OCI-LY7 (cell line): ENCODE data around the gene COL9A1. TPM values are rescaled to one million over a fixed set of nuclear protein-coding genes. Genes with fewer than 3 reads are reported as not detected.
"Not testable (repeated sequence)": the region's sequence is repeated elsewhere in the genome, so short reads cannot be mapped to it uniquely, and the experiment has no call there.

Source experiments
- BruUV-seq: library from RNA; stranded (reverse); fragments of 400-500 nt; replicated peaks from 2 replicates; lab custom pipeline; 2021; lab: Mats Ljungman, UMichigan
- CTCF ChIA-PET: fragments of 300-600 bp; sonication (Branson Sonifier 250); formaldehyde crosslinking; loops from one replicate; lab custom pipeline; 2022; ENCODE audit warnings: antibody characterized with exemption; ENCODE audit not compliant: unreplicated experiment; lab: Charles Lee
- POLR2A ChIA-PET: fragments of 300-600 bp; sonication (Branson Sonifier 250); formaldehyde crosslinking; loops from one replicate; lab custom pipeline; 2022; ENCODE audit warnings: antibody characterized with exemption; lab: Charles Lee
- DNase-seq: peaks from one replicate; pipeline ENCODE4 v3.0.0-alpha.2; 2015; ENCODE audit warnings: low spot score
- H2AFZ ChIP-seq: fragments of 200-600 bp; sonication (generic), shearing (Covaris generic); 2 replicates; pipeline ENCODE4 v1.6.1; 2014; ENCODE audit warnings: mild to moderate bottlenecking, antibody characterized with exemption, low read length, moderate library complexity
- H3K27ac ChIP-seq: fragments of 200-600 bp; sonication (generic); 2 replicates; pipeline ENCODE4 v1.5.1; 2014; ENCODE audit warnings: mixed run types, low read depth, mild to moderate bottlenecking, moderate library complexity, low read length, inconsistent platforms; ENCODE audit not compliant: poor library complexity, severe bottlenecking
- H3K36me3 ChIP-seq: fragments of 200-600 bp; sonication (generic); 2 replicates; pipeline ENCODE4 v1.6.1; 2014; ENCODE audit warnings: mild to moderate bottlenecking, antibody characterized with exemption, low read length, moderate library complexity, mixed read lengths; ENCODE audit not compliant: insufficient read depth
- H3K4me1 ChIP-seq: fragments of 200-600 bp; sonication (generic); 2 replicates; pipeline ENCODE4 v1.5.1; 2014; ENCODE audit warnings: mild to moderate bottlenecking, low read length; ENCODE audit not compliant: insufficient read depth, poor library complexity, severe bottlenecking
- H3K4me2 ChIP-seq: fragments of 200-600 bp; sonication (generic); 2 replicates; pipeline ENCODE4 v1.6.1; 2014; ENCODE audit warnings: mild to moderate bottlenecking, low read length
- H3K4me3 ChIP-seq: fragments of 200-600 bp; sonication (generic); 2 replicates; pipeline ENCODE4 v1.5.1; 2014; ENCODE audit warnings: mild to moderate bottlenecking, low read depth, low read length; ENCODE audit not compliant: poor library complexity, severe bottlenecking
- H3K79me2 ChIP-seq: fragments of 200-600 bp; sonication (generic); 2 replicates; pipeline ENCODE4 v1.6.1; 2016; ENCODE audit warnings: low read depth, mild to moderate bottlenecking, low read length, moderate library complexity, mixed read lengths; ENCODE audit not compliant: insufficient read depth
- H3K9me2 ChIP-seq: fragments of 200-600 bp; sonication (generic); 2 replicates; pipeline ENCODE4 v1.6.1; 2016; ENCODE audit warnings: mild to moderate bottlenecking, low read length, mixed read lengths; ENCODE audit not compliant: insufficient read depth
- H3K9me3 ChIP-seq: fragments of 200-600 bp; sonication (generic); 2 replicates; pipeline ENCODE4 v1.6.1; 2014; ENCODE audit warnings: mild to moderate bottlenecking, mixed run types, low read length, mixed read lengths
- H4K20me1 ChIP-seq: fragments of 200-600 bp; sonication (generic); 2 replicates; pipeline ENCODE4 v1.6.1; 2014; ENCODE audit warnings: mild to moderate bottlenecking, antibody characterized with exemption, low read length, moderate library complexity, mixed read lengths; ENCODE audit not compliant: insufficient read depth
- EZH2phosphoT487 ChIP-seq: fragments of 200-600 bp; sonication (generic); IDR thresholded peaks from 2 replicates; pipeline ENCODE4 v1.6.1; 2018; ENCODE audit warnings: low read depth, borderline replicate concordance, mild to moderate bottlenecking, mixed run types, antibody characterized with exemption, low read length, moderate library complexity, mixed read lengths
- intact Hi-C: fragments of 100-400 bp; cut with micrococcal nuclease; formaldehyde crosslinking; loops from one replicate; pipeline ENCODE4 v1.10.0; 2022; ENCODE audit not compliant: unreplicated experiment
- total RNA-seq, 2 experiments: library from RNA; depleted of rRNA in 1 of 2; stranded (reverse); fragments of >200 nt in 1 of 2; shearing (Covaris generic) in 1 of 2; gene quantifications; 2 replicates each; pipeline ENCODE4 v1.2.3, GENCODE V29; 2014 to 2022
- TF ChIP-seq, protein P1 (sequence below): fragments of 200-600 bp; sonication (generic); conservative IDR thresholded peaks from 2 replicates; pipeline ENCODE4 v1.5.1; 2014; ENCODE audit warnings: mild to moderate bottlenecking, antibody characterized with exemption, low read length, moderate library complexity, mixed read lengths

Gene COL9A1
- total RNA-seq, 2 experiments from 2014 or later: not detected

DNA sequence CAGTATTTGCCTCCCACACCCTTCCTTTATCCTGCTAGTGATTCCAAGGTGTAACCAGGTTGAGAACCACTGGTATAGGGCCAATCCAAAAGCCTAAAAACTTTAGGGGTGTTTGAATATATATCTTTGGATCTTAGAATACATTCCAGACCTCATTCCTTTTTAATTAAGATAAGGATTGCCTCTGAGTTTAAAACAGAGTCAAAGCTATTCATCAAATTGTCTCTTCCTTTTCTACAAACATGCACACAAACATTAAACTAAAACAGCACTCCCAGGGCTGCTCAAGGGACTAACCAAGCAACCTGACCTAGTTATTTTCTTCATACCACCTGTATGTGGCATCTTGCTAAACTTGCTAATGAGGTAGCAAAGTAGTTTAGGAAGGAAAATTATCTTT lies 22.1 kb upstream of the COL9A1 start:
- Histone ChIP-seq H3K36me3 (no peaks in the 10 kb centered on the region), H3K79me2 (no peaks in the 10 kb centered on the region), H4K20me1 (no peaks in the 10 kb centered on the region), H3K4me2 (no peak overlapping the region), H3K4me3 (no peak overlapping the region), H2AFZ (no peak overlapping the region), H3K9me2 (no peaks in the 10 kb centered on the region), H3K9me3 (no peaks in the 10 kb centered on the region), H3K27ac (no peak overlapping the region), H3K4me1 (no peaks in the 10 kb centered on the region)
- CTCF ChIA-PET: no interaction called here
- TF ChIP-seq, protein P1, sequence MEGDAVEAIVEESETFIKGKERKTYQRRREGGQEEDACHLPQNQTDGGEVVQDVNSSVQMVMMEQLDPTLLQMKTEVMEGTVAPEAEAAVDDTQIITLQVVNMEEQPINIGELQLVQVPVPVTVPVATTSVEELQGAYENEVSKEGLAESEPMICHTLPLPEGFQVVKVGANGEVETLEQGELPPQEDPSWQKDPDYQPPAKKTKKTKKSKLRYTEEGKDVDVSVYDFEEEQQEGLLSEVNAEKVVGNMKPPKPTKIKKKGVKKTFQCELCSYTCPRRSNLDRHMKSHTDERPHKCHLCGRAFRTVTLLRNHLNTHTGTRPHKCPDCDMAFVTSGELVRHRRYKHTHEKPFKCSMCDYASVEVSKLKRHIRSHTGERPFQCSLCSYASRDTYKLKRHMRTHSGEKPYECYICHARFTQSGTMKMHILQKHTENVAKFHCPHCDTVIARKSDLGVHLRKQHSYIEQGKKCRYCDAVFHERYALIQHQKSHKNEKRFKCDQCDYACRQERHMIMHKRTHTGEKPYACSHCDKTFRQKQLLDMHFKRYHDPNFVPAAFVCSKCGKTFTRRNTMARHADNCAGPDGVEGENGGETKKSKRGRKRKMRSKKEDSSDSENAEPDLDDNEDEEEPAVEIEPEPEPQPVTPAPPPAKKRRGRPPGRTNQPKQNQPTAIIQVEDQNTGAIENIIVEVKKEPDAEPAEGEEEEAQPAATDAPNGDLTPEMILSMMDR: no peak
- TF ChIP-seq EZH2phosphoT487: no peak
- intact Hi-C loops: no loop called here
- BruUV-seq: no TSS peak
- no peak for DNase-seq
- POLR2A ChIA-PET: no interaction called here

DNA sequence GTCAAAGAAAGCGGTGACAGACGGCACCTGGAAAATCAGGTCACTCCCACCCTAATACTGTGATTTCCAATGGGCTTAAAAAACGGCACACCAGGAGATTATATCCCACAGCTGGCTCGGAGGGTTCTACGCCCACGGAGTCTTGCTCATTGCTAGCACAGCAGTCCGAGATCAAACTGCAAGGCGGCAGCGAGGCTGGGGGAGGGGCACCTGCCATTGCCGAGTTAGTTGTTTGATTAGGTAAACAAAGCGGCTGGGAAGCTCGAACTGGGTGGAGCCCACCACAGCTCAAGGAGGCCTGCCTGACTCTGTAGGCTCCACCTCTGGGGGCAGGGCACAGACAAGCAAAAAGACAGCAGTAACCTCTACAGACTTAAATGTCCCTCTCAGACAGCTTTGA lies 14.9 kb upstream of the COL9A1 start:
- H3K9me3 ChIP-seq, DNase-seq, CTCF ChIA-PET, H3K4me2 ChIP-seq, H2AFZ ChIP-seq, H3K36me3 ChIP-seq, H3K79me2 ChIP-seq, BruUV-seq, H3K9me2 ChIP-seq, H3K4me3 ChIP-seq, H3K4me1 ChIP-seq, H3K27ac ChIP-seq, POLR2A ChIA-PET, H4K20me1 ChIP-seq, intact Hi-C loops: not testable (repeated sequence)

DNA sequence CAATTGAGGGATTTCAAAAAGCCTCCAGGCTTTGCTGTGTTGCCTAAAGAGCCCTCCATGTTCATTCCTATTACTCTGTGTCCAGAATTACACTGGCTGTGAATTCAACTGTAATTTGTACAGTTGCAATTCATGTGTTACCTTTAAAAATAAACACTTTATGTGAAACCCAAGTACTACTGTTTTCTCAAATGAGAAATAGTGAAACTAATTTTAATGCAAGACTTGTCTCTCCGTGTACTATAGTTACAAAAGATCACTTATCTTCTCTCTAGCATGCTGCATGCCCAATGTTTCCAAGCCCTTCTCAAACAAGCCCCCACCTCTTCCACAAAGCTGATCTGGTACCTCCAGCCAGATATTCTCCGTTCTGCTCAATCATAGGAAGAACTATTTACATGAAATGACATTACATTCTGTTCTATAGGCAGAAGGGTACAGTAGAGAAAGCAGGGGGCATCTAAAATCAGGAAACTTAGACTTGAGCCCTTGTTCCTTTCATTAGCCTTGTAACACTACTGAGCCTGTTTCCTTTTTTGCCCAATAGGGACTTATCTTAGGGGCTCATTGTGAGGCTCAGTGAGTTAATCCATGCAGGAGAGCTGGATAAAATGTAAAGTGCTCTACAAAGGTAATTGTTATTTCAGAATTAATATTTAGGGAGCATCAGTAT lies 12.3 kb upstream of the COL9A1 start:
- Histone ChIP-seq H3K79me2 (no peaks in the 10 kb centered on the region), H3K4me1 (no peaks in the 10 kb centered on the region), H3K4me2 (no peak overlapping the region), H3K9me3 (no peaks in the 10 kb centered on the region), H3K27ac (no peak overlapping the region), H3K9me2 (no peaks in the 10 kb centered on the region), H4K20me1 (no peaks in the 10 kb centered on the region), H3K36me3 (no peaks in the 10 kb centered on the region), H3K4me3 (no peak overlapping the region), H2AFZ (no peak overlapping the region)
- BruUV-seq: no TSS peak
- CTCF ChIA-PET: no interaction called here
- no peak for DNase-seq
- intact Hi-C loops: no loop called here
- POLR2A ChIA-PET: interaction anchor here (1.4 kb wide), 1 partner anchor 90 kb away, joined by 3 read pairs; no protein-coding TSS in a partner anchor
- TF ChIP-seq, protein P1: no peak
- no peak for TF ChIP-seq EZH2phosphoT487
